GM21825 (cell line): ENCODE results near the gene ANKS3.
"Not testable (repeated sequence)": the region's sequence is repeated elsewhere in the genome, so short reads cannot be mapped to it uniquely, and the experiment has no call there.

Experiments
- ATAC-seq: cut with Tn5 transposase; IDR thresholded peaks from one replicate; pipeline ENCODE4 v1.9.1; 2021; ENCODE audit warnings: mild to moderate bottlenecking, moderate library complexity; ENCODE audit not compliant: unreplicated experiment

The ANKS3 gene

GRCh38 chr16:4651827-4652226 lies 82.2 kb downstream of the ANKS3 start:
- no peak for ATAC-seq

- not testable (repeated sequence) for ATAC-seq
Observed at GRCh38 chr16:4650443-4651074, 83.5 kb downstream of the ANKS3 start.

- ATAC-seq, result no peak
Observed at GRCh38 chr16:4649744-4650442, 84.2 kb downstream of the ANKS3 start.

GRCh38 chr16:4648917-4649316 lies 85.2 kb downstream of the ANKS3 start:
- no peak for ATAC-seq

GRCh38 chr16:4647644-4647980 lies 86.5 kb downstream of the ANKS3 start:
- no peak for ATAC-seq

- no peak for ATAC-seq
Observed at GRCh38 chr16:4646773-4647643, 87.1 kb downstream of the ANKS3 start.
